NCI-H446 treated with DMSO at 0.1 percent for 48 hours (cell line): ENCODE results near the gene TREH.
"Not testable (repeated sequence)": the region's sequence is repeated elsewhere in the genome, so short reads cannot be mapped to it uniquely, and the experiment has no call there.

Experiments
- DNase-seq: peaks from one replicate; lab custom pipeline; 2025; lab: John Stamatoyannopoulos, UW

TREH gene

GRCh38 chr11:118696673-118697226 is 17.3 kb upstream of the TREH start:
- DNase-seq: no peak

- no peak for DNase-seq
Measured at GRCh38 chr11:118694771-118695170, 15.3 kb upstream of the TREH start.

- no peak for DNase-seq
Measured at GRCh38 chr11:118694185-118694584, 14.7 kb upstream of the TREH start.

GRCh38 chr11:118691926-118692830 is 12.7 kb upstream of the TREH start:
- no peak for DNase-seq

GRCh38 chr11:118690553-118691304 is 11.3 kb upstream of the TREH start:
- DNase-seq: no peak

GRCh38 chr11:118689852-118690552 is 10.6 kb upstream of the TREH start:
- DNase-seq: peak; percentile 90

GRCh38 chr11:118689503-118689851 is 10.0 kb upstream of the TREH start:
- no peak for DNase-seq

- no peak for DNase-seq
Measured at GRCh38 chr11:118688851-118689502, 9.5 kb upstream of the TREH start.

- not testable (repeated sequence) for DNase-seq
Measured at GRCh38 chr11:118688339-118688738, 8.9 kb upstream of the TREH start.

GRCh38 chr11:118687906-118688305 is 8.5 kb upstream of the TREH start:
- DNase-seq: no peak

GRCh38 chr11:118684187-118684586 is 4.7 kb upstream of the TREH start:
- DNase-seq: no peak

GRCh38 chr11:118682939-118683338 is 3.5 kb upstream of the TREH start:
- not testable (repeated sequence) for DNase-seq

GRCh38 chr11:118682372-118682771 is 2.9 kb upstream of the TREH start:
- DNase-seq: no peak

GRCh38 chr11:118678908-118679307 is 542 bp downstream of the TREH start:
- not testable (repeated sequence) for DNase-seq

- no peak for DNase-seq
Measured at GRCh38 chr11:118677977-118678376, 1.5 kb downstream of the TREH start.

GRCh38 chr11:118674082-118674435 is 5.4 kb downstream of the TREH start:
- DNase-seq: no peak

GRCh38 chr11:118673361-118674081 is 5.9 kb downstream of the TREH start:
- DNase-seq: no peak

- no peak for DNase-seq
Measured at GRCh38 chr11:118672846-118673245, 6.6 kb downstream of the TREH start.

GRCh38 chr11:118671254-118671653 is 8.2 kb downstream of the TREH start:
- no peak for DNase-seq

- no peak for DNase-seq
Measured at GRCh38 chr11:118670063-118670462, 9.4 kb downstream of the TREH start.

GRCh38 chr11:118666371-118666770 is 13.1 kb downstream of the TREH start:
- no peak for DNase-seq
